Fibroblast of lung (primary cell): Measurements from ENCODE around the gene PJVK. TPM values are rescaled to one million over a fixed set of nuclear protein-coding genes. Genes with fewer than 3 reads are reported as not detected.

ENCODE experiments used
- DNase-seq, 2 donors: peaks; one replicate each; pipeline versions ENCODE4 v3.0.0 to v3.0.0-alpha.2; 2010; ENCODE audit warnings: low read depth in 2 of 2
- H2AFZ ChIP-seq: 2 replicates; pipeline ENCODE4 v1.5.1; 2012; ENCODE audit warnings: low read length, control low read depth, inconsistent platforms
- H3K27ac ChIP-seq: 2 replicates; pipeline ENCODE4 v1.5.1; 2011; ENCODE audit warnings: low read length, control low read depth; ENCODE audit not compliant: insufficient read depth
- H3K27me3 ChIP-seq: 2 replicates; pipeline ENCODE4 v1.5.1; 2011; ENCODE audit warnings: mild to moderate bottlenecking, low read length; ENCODE audit not compliant: control insufficient read depth, insufficient read depth
- H3K36me3 ChIP-seq: 2 replicates; pipeline ENCODE4 v1.5.1; 2011; ENCODE audit warnings: low read length; ENCODE audit not compliant: control insufficient read depth, insufficient read depth
- H3K4me1 ChIP-seq: 2 replicates; pipeline ENCODE4 v1.5.1; 2011; ENCODE audit warnings: low read length; ENCODE audit not compliant: control insufficient read depth, insufficient read depth; ENCODE audit errors: extremely low read depth
- H3K4me2 ChIP-seq: 2 replicates; pipeline ENCODE4 v1.5.1; 2011; ENCODE audit warnings: low read length, control low read depth; ENCODE audit not compliant: insufficient read depth; ENCODE audit errors: extremely low read depth
- H3K4me3 ChIP-seq, 4 experiments: fragments of 200-600 bp in 1 of 4; sonication (generic) in 1 of 4; replicated peaks in 1 of 4; 2 replicates each; pipeline ENCODE4 v1.5.1; 2011 to 2016; ENCODE audit warnings: low read length in 4 of 4, low read depth in 3 of 4, mild to moderate bottlenecking in 3 of 4, control low read depth in 2 of 4, inconsistent platforms in 1 of 4, mixed read lengths in 1 of 4; ENCODE audit not compliant: insufficient read depth in 1 of 4; ENCODE audit errors: control extremely low read depth in 1 of 4
- H3K79me2 ChIP-seq: 2 replicates; pipeline ENCODE4 v1.5.1; 2012; ENCODE audit warnings: mild to moderate bottlenecking, low read length, inconsistent platforms; ENCODE audit not compliant: control insufficient read depth, insufficient read depth
- H3K9ac ChIP-seq: 2 replicates; pipeline ENCODE4 v1.5.1; 2011; ENCODE audit warnings: mild to moderate bottlenecking, low read length, control low read depth; ENCODE audit not compliant: insufficient read depth
- H3K9me3 ChIP-seq: 2 replicates; pipeline ENCODE4 v1.5.1; 2012; ENCODE audit warnings: low read depth, low read length; ENCODE audit not compliant: control insufficient read depth, insufficient read depth
- H4K20me1 ChIP-seq: 2 replicates; pipeline ENCODE4 v1.5.1; 2011; ENCODE audit warnings: low read length; ENCODE audit not compliant: control insufficient read depth, insufficient read depth; ENCODE audit errors: extremely low read depth
- CTCF ChIP-seq, 2 donors: IDR thresholded peaks in 1 of 2; conservative IDR thresholded peaks in 1 of 2; 1 replicate in 1 of 2; 2 replicates in 1 of 2; pipeline ENCODE4 v1.5.1; 2011 to 2012; ENCODE audit warnings: low read length in 2 of 2, control low read depth in 1 of 2, inconsistent platforms in 1 of 2, low read depth in 1 of 2, mild to moderate bottlenecking in 1 of 2
- EZH2 ChIP-seq: IDR thresholded peaks from 2 replicates; pipeline ENCODE4 v1.5.1; 2012; ENCODE audit warnings: low read length, control low read depth, mild to moderate bottlenecking; ENCODE audit errors: missing control alignments
- polyA plus RNA-seq, 2 donors: library from polyadenylated mRNA; depleted of rRNA in 1 of 2; stranded (reverse) in 1 of 2; unstranded in 1 of 2; fragments of >200 nt; gene quantifications; 2 replicates each; pipeline ENCODE4 v1.2.1, GENCODE V29; 2011 to 2012; ENCODE audit warnings: missing spikeins in 1 of 2
- total RNA-seq: library from RNA; depleted of rRNA; stranded (reverse); fragments of >200 nt; gene quantifications from 2 replicates; pipeline ENCODE4 v1.2.1, GENCODE V29; 2014

Gene PJVK
- total and polyA plus RNA-seq, 2 donors (not counting 1 experiment from before 2014, with no cell fraction given) = 1.4 to 4.3 TPM

DNA sequence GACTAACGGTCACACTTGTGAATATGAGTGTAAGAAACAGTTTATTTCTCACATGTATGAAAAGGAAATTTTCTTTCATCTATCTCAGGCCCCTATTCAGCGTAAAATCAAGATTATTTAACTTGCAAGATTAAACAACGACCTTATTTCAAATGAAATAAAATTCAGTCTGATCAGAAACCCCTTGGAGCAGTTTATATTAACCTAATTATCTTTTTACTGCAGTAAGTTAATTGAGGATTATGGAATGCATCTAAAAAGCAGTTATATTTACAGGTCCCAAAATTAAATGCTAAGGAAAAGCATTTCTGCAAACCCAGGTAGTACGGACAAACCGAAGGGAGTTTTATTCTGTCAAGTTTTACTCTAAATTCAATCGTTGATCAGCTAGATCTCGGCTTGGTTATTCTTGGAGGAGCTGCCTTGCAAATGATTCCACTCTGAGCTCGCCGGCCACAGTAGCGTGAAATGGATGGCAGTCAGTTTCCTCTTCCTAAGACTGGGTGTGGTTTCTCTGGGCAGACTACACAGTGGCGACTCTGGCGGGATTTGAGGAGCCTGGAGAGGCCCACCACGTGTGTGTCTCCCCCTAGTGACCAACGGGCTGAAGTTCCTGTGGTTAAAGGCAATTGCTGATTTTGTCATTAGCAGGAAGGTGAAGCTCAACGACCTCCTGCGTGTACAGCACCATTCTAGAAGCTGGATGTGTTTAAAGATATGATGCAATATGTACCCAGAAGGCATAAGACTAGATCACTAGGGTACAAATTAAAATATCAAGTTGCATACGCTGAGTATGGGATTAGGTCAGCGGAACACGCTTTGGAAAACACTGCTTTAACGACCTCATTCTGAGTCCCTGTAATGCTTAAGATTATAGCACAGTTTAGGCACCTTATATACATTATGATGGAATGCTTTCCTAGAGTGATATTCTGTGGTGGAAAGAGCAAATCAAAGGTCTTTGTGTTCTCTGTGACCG lies 36.6 kb upstream of the PJVK start:
- peaks cover 3% of the 10 kb centered on the region for H3K4me1 ChIP-seq
- H3K27ac ChIP-seq = peak overlapping the region; percentile 83
- H3K79me2 ChIP-seq = no peaks in the 10 kb centered on the region
- TF ChIP-seq CTCF (conservative IDR thresholded peaks at IDR 0.05 in 1 of 2, IDR thresholded peaks at IDR 0.05 in 1 of 2; ENCODE audit: low read depth in 1 of 2, low read length in 2 of 2) = peak; percentile 98 to 99
- TF ChIP-seq EZH2 = no peak
- peak overlapping the region; percentile 89 for H2AFZ ChIP-seq
- H3K4me2 ChIP-seq = peak overlapping the region; percentile 97
- no peaks in the 10 kb centered on the region for H3K27me3 ChIP-seq
- peak overlapping the region; percentile 25 to 89 (median 56) for H3K4me3 ChIP-seq
- H4K20me1 ChIP-seq = no peaks in the 10 kb centered on the region
- H3K9ac ChIP-seq = peak overlapping the region; percentile 25
- no peaks in the 10 kb centered on the region for H3K9me3 ChIP-seq
- DNase-seq = peak; percentile 92 to 97
- H3K36me3 ChIP-seq = no peaks in the 10 kb centered on the region

DNA sequence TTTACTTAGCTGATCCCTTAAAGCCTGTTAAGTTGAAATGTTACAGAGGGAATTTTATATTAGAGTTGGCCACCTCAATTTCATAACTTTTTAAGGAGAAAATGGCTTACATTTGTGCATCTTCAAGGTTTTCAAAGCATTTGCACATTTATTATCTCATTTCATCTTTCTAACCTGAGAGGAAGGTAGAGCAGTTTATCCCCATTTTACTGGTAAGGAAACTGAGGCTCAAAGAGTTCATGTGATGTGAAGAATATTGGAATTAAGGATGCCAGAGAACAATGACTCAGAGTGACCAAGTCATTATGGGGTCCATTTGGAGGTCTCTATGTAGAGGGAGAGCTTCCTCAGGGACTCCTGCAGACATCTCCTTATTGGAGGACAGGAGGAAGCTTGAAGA lies 35.2 kb upstream of the PJVK start:
- Histone ChIP-seq H3K27me3 (no peaks in the 10 kb centered on the region), H3K36me3 (no peaks in the 10 kb centered on the region), H3K4me1 (peaks cover 3% of the 10 kb centered on the region), H2AFZ (no peak overlapping the region), H3K9ac (no peak overlapping the region), H3K9me3 (no peaks in the 10 kb centered on the region), H3K4me2 (no peak overlapping the region), H3K79me2 (no peaks in the 10 kb centered on the region), H3K4me3 (no peak overlapping the region), H4K20me1 (no peaks in the 10 kb centered on the region), H3K27ac (no peak overlapping the region)
- no peak for DNase-seq
- TF ChIP-seq CTCF (conservative IDR thresholded peaks at IDR 0.05 in 1 of 2, IDR thresholded peaks at IDR 0.05 in 1 of 2; ENCODE audit: low read depth in 1 of 2, low read length in 2 of 2) = no peak
- no peak for TF ChIP-seq EZH2

GRCh38 chr2:178417916-178418315 lies 33.3 kb upstream of the PJVK start:
- H3K4me3 ChIP-seq = no peak overlapping the region
- no peaks in the 10 kb centered on the region for H3K36me3 ChIP-seq
- H3K4me1 ChIP-seq = peaks cover 3% of the 10 kb centered on the region
- H3K27ac ChIP-seq = no peak overlapping the region
- H3K79me2 ChIP-seq = no peaks in the 10 kb centered on the region
- no peaks in the 10 kb centered on the region for H3K27me3 ChIP-seq
- H3K9me3 ChIP-seq = no peaks in the 10 kb centered on the region
- no peak for DNase-seq
- no peak overlapping the region for H2AFZ ChIP-seq
- no peaks in the 10 kb centered on the region for H4K20me1 ChIP-seq
- H3K9ac ChIP-seq = no peak overlapping the region
- no peak for TF ChIP-seq CTCF (conservative IDR thresholded peaks at IDR 0.05 in 1 of 2, IDR thresholded peaks at IDR 0.05 in 1 of 2; ENCODE audit: low read depth in 1 of 2, low read length in 2 of 2)
- no peak for TF ChIP-seq EZH2
- H3K4me2 ChIP-seq = no peak overlapping the region
